Hepatic stellate cell (primary cell): ENCODE results near the gene AGK.
"Not testable (repeated sequence)": the region's sequence is repeated elsewhere in the genome, so short reads cannot be mapped to it uniquely, and the experiment has no call there.

Experiments used
- DNase-seq: peaks from one replicate; pipeline ENCODE4 v3.0.0; 2011; ENCODE audit warnings: low spot score

AGK gene

GRCh38 chr7:141557360-141557759 lies 6.2 kb downstream of the AGK start:
- no peak for DNase-seq

- DNase-seq = peak; percentile 34
Measured at GRCh38 chr7:141557831-141558531, 6.8 kb downstream of the AGK start.

- no peak for DNase-seq
Measured at GRCh38 chr7:141558544-141559183, 7.5 kb downstream of the AGK start.

GRCh38 chr7:141559961-141560360 lies 8.8 kb downstream of the AGK start:
- no peak for DNase-seq

GRCh38 chr7:141562036-141562435 lies 10.8 kb downstream of the AGK start:
- no peak for DNase-seq

GRCh38 chr7:141562543-141562942 lies 11.3 kb downstream of the AGK start:
- no peak for DNase-seq

GRCh38 chr7:141562972-141563371 lies 11.8 kb downstream of the AGK start:
- no peak for DNase-seq

GRCh38 chr7:141563956-141564623 lies 12.9 kb downstream of the AGK start:
- no peak for DNase-seq

- no peak for DNase-seq
Measured at GRCh38 chr7:141567432-141567831, 16.2 kb downstream of the AGK start.

GRCh38 chr7:141568227-141568626 lies 17.0 kb downstream of the AGK start:
- DNase-seq = no peak

GRCh38 chr7:141571059-141571458 lies 19.8 kb downstream of the AGK start:
- no peak for DNase-seq

- DNase-seq = no peak
Measured at GRCh38 chr7:141572175-141572574, 21.0 kb downstream of the AGK start.

GRCh38 chr7:141573511-141573910 lies 22.3 kb downstream of the AGK start:
- DNase-seq = no peak

- DNase-seq = no peak
Measured at GRCh38 chr7:141575164-141575563, 24.0 kb downstream of the AGK start.

GRCh38 chr7:141575654-141576448 lies 24.6 kb downstream of the AGK start:
- DNase-seq = no peak

- DNase-seq = no peak
Measured at GRCh38 chr7:141577043-141577839, 26.0 kb downstream of the AGK start.

GRCh38 chr7:141579953-141580352 lies 28.7 kb downstream of the AGK start:
- not testable (repeated sequence) for DNase-seq

GRCh38 chr7:141582063-141582462 lies 30.9 kb downstream of the AGK start:
- not testable (repeated sequence) for DNase-seq

GRCh38 chr7:141584935-141585334 lies 33.7 kb downstream of the AGK start:
- DNase-seq = no peak

GRCh38 chr7:141585592-141586510 lies 34.6 kb downstream of the AGK start:
- peak; percentile 63 for DNase-seq

- DNase-seq = no peak
Measured at GRCh38 chr7:141586878-141587277, 35.7 kb downstream of the AGK start.
